HG03097 (cell line): ENCODE results near the gene SUPT3H.

Source experiments
- ATAC-seq: cut with Tn5 transposase; IDR thresholded peaks from one replicate; pipeline ENCODE4 v1.9.1; 2021; ENCODE audit not compliant: unreplicated experiment, low FRiP score

Gene SUPT3H

DNA sequence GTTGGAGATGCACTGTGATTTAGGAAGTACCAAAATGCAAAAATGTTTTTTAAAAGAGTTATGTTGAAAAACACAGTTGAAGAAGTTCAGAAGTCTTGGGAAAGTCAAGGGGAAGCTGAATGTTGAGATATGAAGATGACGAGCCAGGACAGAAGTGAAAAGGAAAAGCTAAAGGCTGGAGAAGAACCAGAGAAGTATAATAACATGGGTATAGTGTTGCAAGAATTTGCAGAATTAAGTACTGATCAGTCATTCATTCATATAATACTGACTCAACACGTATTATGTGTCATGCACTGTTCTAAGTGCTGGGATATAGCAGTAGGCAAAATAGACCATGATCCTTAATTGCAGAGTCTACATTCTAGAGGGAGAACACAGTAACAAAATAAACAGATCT lies 557.4 kb downstream of the SUPT3H start:
- ATAC-seq: no peak

DNA sequence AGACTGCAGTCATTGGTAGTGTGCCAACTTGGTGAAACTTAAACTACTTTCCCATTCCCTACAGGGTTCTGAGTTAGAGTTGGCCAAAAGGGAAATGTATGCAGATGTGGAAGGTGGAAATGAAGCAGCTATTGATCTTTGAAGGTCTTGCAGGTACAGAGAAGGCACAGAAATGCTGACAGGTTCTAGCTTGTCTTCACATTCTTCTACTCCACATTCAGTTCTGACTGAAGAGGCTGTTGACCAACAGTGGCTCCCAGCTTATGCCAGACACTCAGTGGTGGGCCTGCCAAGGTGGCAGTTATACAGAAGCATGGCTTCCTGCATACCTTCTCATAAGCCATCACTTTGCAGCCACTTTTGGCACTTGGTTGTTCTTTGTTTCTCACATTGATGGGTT lies 566.3 kb downstream of the SUPT3H start:
- ATAC-seq: no peak

DNA sequence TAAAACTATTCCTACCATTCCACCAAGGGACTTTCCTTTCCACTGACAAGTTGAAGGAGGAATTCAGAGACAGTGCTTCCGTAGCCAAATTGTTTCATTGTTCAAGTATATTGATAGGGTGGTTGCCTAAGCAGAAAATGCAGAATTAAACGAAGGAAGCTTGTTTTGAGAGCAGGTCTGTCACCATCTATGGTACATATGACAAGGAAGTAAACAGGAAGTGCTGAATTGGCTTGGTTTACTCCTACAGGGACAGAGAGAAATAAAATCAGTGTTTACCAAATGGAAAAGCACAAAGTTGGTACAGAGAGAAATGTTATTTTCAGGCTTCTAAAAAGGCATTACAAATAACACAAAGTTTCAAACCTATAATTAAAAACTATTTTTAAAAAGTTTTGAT lies 568.5 kb downstream of the SUPT3H start:
- no peak for ATAC-seq

- ATAC-seq: no peak
Measured at GRCh38 chr6:44808148-44808547, 569.6 kb downstream of the SUPT3H start.

DNA sequence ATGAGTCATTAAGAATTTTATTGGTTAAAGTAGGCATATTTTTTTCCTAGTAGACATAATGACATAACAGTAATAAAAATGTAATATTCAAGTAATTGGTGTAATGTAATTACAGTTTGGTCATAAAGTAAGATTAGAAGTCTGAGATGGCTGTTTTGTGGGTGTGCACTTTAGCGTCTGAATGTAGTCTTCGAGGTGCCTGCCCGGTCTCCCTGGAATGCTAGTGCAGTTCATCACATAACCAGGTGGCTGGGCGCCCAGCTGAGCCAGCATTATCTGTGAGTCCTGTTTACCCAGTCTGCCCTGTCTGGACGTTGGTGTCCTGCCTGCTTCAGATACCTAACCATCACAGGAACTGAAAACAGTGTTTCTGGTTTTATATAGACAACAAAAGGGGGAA lies 571.1 kb downstream of the SUPT3H start:
- ATAC-seq: no peak

- no peak for ATAC-seq
Measured at GRCh38 chr6:44805238-44805846, 572.4 kb downstream of the SUPT3H start.

- no peak for ATAC-seq
Measured at GRCh38 chr6:44804546-44805159, 573.1 kb downstream of the SUPT3H start.

GRCh38 chr6:44804016-44804415 lies 573.7 kb downstream of the SUPT3H start:
- no peak for ATAC-seq

GRCh38 chr6:44800784-44801592 lies 576.7 kb downstream of the SUPT3H start:
- ATAC-seq: no peak

- ATAC-seq: no peak
Measured at GRCh38 chr6:44800171-44800783, 577.5 kb downstream of the SUPT3H start.

- ATAC-seq: no peak
Measured at GRCh38 chr6:44797746-44798145, 580.0 kb downstream of the SUPT3H start.

DNA sequence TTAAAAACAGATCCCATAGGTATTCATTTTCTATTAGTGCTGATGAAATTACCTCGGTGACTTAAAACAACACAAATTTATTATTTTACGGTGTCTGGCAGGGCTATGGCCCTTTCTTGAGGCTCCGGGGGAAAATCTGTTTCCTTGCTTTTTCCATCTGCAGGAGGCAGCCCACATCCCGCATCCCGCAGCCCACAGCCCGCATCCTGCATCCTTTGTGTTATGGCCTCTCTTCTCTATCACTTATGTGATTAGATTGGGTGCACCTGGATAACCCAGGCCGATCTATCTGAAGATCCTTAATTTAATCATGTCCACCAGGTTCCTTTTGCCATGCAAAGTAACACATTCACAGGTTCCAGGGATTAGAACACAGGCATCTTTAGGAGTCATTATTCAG lies 582.4 kb downstream of the SUPT3H start:
- no peak for ATAC-seq

GRCh38 chr6:44789806-44790205 lies 587.9 kb downstream of the SUPT3H start:
- ATAC-seq: no peak

DNA sequence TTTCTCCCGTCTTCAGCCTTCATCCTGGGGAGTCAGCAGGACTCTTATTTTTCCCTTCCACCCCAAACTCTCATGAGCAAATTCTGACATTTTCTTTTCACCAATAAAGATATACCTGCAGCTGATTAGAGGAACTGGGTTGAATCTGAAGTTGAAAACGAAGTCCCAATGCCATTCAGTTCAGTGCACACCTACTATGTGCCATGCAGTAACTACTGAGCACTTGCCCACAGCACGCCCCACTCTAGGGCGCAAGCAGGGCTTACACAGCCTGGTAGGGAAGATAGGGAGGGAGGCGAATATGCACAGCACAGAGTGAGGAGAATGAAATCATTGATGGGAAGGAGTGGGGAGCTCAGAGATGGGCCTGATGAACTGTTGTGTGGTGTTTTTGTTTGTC lies 588.7 kb downstream of the SUPT3H start:
- ATAC-seq: no peak

GRCh38 chr6:44788387-44788981 lies 589.2 kb downstream of the SUPT3H start:
- no peak for ATAC-seq

- no peak for ATAC-seq
Measured at GRCh38 chr6:44787254-44787834, 590.4 kb downstream of the SUPT3H start.

GRCh38 chr6:44785130-44785529 lies 592.6 kb downstream of the SUPT3H start:
- ATAC-seq: no peak

GRCh38 chr6:44784195-44784594 lies 593.5 kb downstream of the SUPT3H start:
- no peak for ATAC-seq

- ATAC-seq: no peak
Measured at GRCh38 chr6:44782892-44783291, 594.8 kb downstream of the SUPT3H start.

- ATAC-seq: no peak
Measured at GRCh38 chr6:44781912-44782597, 595.7 kb downstream of the SUPT3H start.
